IPS-18c (cell line): ENCODE data around the gene ETDC.
A peak's percentile ranks its signal among the peaks of the same experiment; 100 is the strongest.

ENCODE experiments used
- H3K4me3 ChIP-seq: 2 replicates; pipeline ENCODE4 v1.7.0; 2013; ENCODE audit warnings: low read depth, mild to moderate bottlenecking, low read length, moderate library complexity; ENCODE audit not compliant: insufficient read depth
- H3K9me3 ChIP-seq: one replicate; pipeline ENCODE4 v1.6.1; 2013; ENCODE audit warnings: mild to moderate bottlenecking, low read length, moderate library complexity; ENCODE audit not compliant: control insufficient read depth, insufficient read depth

The ETDC gene

GRCh38 chrX:135328421-135329005 is 19.2 kb downstream of the ETDC start:
- H3K9me3 ChIP-seq: peaks cover 7% of the 10 kb centered on the region

GRCh38 chrX:135330706-135331105 is 21.4 kb downstream of the ETDC start:
- peaks cover 9% of the 10 kb centered on the region for H3K9me3 ChIP-seq
- no peak overlapping the region for H3K4me3 ChIP-seq

More at GRCh38 chrX:135328421-135329005, 19.2 kb downstream of the ETDC start:
- no peak overlapping the region for H3K4me3 ChIP-seq

GRCh38 chrX:135331525-135331924 is 22.2 kb downstream of the ETDC start:
- Histone ChIP-seq H3K4me3 (no peak overlapping the region), H3K9me3 (peaks cover 9% of the 10 kb centered on the region)

- Histone ChIP-seq H3K4me3 (peak overlapping the region; percentile 2; the same call in 1 of the 2 replicates), H3K9me3 (no peaks in the 10 kb centered on the region)
Measured at GRCh38 chrX:135340831-135341230, 31.6 kb downstream of the ETDC start.

- H3K4me3 ChIP-seq: peak overlapping the region; percentile 59
- H3K9me3 ChIP-seq: no peaks in the 10 kb centered on the region
Measured at GRCh38 chrX:135345107-135345589, 35.9 kb downstream of the ETDC start.

GRCh38 chrX:135346975-135347374 is 37.7 kb downstream of the ETDC start:
- Histone ChIP-seq H3K4me3 (no peak overlapping the region), H3K9me3 (no peaks in the 10 kb centered on the region)

- Histone ChIP-seq H3K9me3 (no peaks in the 10 kb centered on the region), H3K4me3 (no peak overlapping the region)
Measured at GRCh38 chrX:135347381-135348016, 38.2 kb downstream of the ETDC start.

GRCh38 chrX:135354288-135354687 is 45.0 kb downstream of the ETDC start:
- Histone ChIP-seq H3K4me3 (no peak overlapping the region), H3K9me3 (no peaks in the 10 kb centered on the region)
